Adrenal gland (tissue), 5 donors: ENCODE measurements around the gene PRLR.

Source experiments
- CTCF ChIP-seq, 6 experiments: fragments of 450-650 bp in 4 of 6; fragments of 200-600 bp in 2 of 6; sonication (generic) in 1 of 6; IDR thresholded peaks; 1 replicate in 5 of 6; 2 replicates in 1 of 6; pipeline versions ENCODE4 v1.5.1 to v1.8.0; 2016 to 2021; ENCODE audit warnings: antibody characterized with exemption in 6 of 6, mild to moderate bottlenecking in 2 of 6, moderate library complexity in 1 of 6
- POLR2A ChIP-seq, 2 donors: fragments of 450-650 bp; IDR thresholded peaks; one replicate each; pipeline ENCODE4 v1.6.1; 2017; ENCODE audit warnings: antibody characterized with exemption in 2 of 2, mild to moderate bottlenecking in 2 of 2, moderate library complexity in 1 of 2
- donor health status: DM: no; HTN: no; CAD: no.

GRCh38 chr5:35236770-35237169 lies 6.5 kb upstream of the PRLR start:
- TF ChIP-seq CTCF (IDR thresholded peaks at IDR 0.05), result no peak
- TF ChIP-seq POLR2A (IDR thresholded peaks at IDR 0.05), result no peak
